Activated T-helper 1 cell treated with anti-CD3 and anti-CD28 coated beads, Interleukin-2, amount 50 U/mL, for 16 hours (primary cell): ENCODE measurements around the gene RASGRP3.
"Not testable (repeated sequence)": the region's sequence is repeated elsewhere in the genome, so short reads cannot be mapped to it uniquely, and the experiment has no call there.

Source experiments
- DNase-seq, 2 donors: peaks; one replicate each; pipeline ENCODE4 v3.0.0-alpha.2; 2020; ENCODE audit warnings: low read depth in 1 of 2, low spot score in 1 of 2

Gene RASGRP3

GRCh38 chr2:33453905-33454479 is 22.5 kb upstream of the RASGRP3 start:
- DNase-seq = no peak

- DNase-seq = no peak
Observed at GRCh38 chr2:33457556-33458247, 18.7 kb upstream of the RASGRP3 start.

- no peak for DNase-seq
Observed at GRCh38 chr2:33458248-33458819, 18.1 kb upstream of the RASGRP3 start.

GRCh38 chr2:33459745-33460144 is 16.7 kb upstream of the RASGRP3 start:
- no peak for DNase-seq

GRCh38 chr2:33462512-33462911 is 13.9 kb upstream of the RASGRP3 start:
- DNase-seq = not testable (repeated sequence)

DNA sequence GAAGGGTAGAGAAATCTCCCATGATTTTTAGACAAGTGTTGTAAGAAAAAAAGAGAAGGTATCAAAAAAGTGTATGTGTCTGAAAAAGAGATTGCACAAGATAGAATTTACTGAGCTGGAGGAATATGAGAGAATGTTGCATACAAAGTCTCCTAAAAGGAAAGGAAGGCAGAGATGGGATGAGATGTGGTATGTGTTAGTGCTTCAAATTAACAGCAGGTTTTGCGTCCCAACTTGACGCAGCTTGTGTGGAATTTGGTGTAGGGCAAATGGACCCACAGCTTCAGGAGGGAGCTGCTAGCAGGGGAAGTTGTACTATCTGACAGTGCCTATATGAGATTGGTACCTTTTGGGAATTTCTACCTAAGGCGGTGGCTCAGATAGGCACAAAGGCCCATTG is 9.0 kb upstream of the RASGRP3 start:
- no peak for DNase-seq

DNA sequence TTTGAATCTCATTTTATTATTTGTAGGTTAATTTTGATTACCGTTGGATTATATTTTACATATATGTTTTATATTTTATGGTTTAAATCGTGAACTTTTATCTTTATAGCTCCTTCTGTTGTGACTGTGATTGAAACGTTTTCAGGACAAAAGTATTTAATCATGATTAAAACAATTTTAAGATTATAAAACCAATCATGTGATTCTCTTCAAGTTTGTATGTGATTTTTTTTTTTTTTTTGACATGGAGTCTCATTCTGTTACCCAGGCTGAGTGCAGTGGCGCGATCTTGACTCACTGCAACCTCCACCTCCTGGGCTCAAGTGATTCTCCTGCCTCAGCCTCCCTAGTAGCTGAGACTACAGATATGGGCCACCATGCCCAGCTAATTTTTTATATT is 7.2 kb upstream of the RASGRP3 start:
- no peak for DNase-seq

DNA sequence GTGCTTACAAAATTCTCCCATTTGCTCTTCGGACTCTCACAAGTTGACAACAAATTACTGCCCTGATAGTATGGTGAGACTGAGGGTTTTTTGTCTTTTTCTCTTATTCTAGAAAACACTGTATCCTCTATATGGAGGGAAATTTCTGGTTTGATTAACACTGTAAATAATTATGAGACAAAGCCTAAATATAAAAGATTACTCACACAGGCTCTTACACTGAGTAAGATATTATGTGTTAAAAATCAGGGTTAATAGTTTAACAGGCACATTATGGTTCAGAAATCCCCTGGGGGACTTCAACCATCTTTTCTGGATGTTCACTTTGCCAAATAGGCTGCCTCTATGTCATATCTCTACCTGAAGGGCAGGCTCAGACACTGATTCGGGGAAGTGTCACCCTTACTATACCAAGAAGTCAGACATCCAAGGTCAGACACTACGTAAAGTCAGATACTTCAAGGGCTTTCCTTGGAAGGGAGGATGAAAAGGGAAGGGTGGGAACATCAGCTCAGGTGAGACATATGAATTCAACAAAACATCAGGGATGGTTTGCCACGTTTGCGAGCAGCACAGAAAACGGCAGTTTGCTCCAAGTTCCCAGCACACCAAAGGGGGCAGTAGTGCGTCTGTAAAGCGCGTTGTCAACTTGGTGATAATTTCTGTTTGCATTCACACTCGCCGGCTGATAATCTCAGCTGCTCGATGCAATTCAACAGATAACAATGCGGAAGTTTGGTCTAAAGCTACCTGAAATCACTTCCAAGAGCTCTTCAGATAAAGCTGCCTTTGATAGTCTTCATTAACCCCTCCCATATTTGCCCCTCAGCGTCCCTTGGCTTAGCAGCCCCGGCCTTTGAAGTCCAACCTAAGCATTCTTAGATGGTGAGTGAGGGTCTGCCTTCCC is 972 bp upstream of the RASGRP3 start:
- peak; percentile 51 to 52 for DNase-seq

DNA sequence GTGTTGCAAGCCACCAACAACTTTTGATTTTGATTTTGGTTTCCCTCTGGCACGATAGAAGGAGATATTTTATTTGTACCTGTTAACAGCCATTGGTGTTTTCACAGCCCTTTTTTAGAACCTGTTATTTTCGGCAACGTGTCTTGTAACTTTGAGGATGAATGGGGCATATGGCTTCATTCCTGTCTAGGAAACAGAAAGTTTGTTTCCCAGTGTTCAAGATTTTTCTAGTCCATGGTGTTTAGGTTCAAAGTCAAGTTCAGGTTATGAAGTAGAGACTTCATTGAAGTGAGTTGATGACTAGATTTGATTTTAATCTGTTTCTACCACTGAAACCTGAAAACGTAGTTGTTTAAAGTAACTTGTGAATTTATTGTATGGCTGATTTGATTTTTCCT is 343 bp downstream of the RASGRP3 start:
- no peak for DNase-seq

DNA sequence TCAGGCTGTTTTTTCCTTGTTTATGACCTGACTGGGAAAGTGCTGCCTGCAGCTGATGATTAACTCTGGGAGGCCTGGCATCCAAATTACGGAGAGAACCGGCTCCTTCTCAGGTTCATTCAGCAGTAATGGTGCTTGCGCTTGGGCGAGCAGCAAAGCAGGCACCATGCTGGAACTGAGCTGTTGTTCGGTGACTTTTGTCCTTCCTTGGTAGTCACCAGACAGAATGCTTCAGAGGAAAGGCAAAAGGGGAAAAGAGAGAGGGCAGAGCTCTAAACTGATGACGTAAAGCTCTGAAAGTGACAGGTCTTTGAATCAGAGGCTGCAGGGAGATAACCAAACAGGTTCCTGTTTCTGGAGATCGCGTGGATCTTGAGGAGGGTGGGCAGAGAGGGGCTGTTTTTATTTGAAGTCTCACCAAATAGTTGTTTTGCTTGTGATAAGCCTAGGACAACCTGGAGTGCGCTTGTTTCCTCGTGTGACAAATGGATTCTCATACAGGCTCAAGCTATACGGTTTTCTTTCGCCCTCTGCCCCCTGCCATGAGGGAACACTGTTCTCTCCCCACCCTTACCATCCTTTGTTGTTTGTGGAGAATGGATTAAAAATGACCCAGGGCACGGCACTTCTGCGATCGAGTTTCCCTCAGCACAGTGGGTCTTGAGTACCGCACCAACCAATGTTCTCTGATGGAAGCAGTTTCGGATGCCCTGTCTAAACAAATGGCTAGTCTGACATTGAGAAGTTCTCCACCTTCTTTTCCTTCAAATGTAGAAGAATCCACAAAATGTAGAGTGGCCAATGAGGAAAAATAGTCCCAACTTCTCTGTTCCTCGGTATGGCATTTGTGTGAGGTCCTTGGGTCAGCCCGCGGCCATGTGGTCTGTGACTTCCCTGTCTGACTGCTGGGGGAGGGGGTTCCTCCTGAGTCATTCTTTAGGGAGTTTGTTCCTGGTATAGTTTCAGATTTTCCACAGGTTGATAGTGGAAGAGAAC is 1.3 kb downstream of the RASGRP3 start:
- no peak for DNase-seq

DNA sequence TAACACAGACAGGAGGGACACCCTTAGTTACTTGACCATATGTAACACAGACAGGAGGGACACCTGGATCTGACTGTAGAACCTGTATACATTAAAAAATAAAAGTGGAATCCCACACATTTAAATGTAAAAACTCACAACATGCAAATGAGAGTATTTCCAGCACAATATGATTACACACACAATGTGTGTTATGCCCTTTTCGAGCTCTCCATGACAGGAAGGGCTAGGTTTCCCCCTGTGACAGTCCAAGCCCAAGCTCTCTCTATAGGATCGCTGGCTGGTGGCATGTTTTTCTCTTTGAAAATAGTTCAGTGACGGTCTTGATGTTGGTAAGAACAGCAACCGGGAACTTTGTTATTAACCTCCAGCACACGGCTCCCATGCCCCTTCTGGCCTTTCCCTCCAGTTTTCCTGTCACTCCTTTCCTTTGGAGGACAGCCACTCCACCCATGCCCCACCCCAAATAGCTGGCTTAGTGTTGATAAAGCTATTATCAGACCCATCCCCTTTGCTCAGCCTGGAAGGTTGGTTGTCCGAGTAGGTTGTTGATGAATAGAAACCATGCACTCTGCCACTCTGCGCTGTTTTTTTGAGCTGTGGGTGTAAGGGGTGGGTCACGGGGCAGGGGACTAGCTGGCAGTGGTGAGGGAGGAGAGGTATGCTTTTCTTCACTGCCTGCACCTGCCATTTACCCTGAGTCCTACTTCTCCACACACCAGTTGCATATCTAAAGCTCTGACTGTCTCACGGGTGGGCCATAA is 2.7 kb downstream of the RASGRP3 start:
- no peak for DNase-seq

DNA sequence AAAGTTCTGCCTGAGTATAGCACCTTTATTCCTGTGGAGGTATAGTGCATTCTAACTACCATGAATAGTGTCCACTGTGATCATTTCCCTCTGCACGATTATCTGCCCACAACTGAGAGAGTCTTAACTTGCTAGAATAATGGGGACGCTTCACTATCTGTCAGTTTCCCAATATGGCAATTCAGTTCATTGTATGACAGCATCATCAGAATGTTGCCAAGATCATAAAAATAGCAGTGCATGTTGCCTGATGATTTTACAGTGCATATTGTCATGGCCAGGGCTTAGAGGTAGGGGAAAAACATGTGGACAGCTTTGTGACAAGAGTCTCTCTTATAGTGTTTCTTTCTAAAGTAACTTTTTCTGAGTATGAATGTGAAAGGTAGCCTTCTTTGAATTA is 6.1 kb downstream of the RASGRP3 start:
- DNase-seq = no peak

DNA sequence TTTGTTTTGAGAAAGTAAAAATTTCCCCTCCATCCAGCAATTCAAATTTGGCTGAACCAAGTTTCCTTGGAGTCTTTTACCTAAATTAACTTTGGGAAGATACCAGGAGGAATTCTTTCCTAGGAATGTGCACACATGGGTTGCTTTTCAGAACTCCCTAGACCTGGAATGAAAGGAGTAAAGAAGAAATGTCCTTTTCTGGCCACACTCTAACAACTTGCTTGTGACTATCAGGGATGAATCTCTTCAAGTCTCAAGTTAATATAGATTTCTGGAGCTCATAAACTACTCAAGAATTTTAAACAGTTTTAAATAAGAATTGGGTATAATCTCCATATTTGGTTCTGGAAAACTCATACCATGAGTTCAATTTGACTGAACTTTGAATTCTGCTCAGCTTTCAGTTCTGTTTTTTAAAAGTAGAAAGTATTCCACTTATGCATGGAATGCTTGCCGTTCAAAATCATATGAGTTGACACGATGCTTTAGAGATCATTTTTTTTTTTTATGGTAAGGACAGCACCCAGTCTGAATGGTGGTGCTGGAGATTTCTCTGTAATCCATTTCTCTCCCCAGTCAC is 7.7 kb downstream of the RASGRP3 start:
- DNase-seq = no peak

DNA sequence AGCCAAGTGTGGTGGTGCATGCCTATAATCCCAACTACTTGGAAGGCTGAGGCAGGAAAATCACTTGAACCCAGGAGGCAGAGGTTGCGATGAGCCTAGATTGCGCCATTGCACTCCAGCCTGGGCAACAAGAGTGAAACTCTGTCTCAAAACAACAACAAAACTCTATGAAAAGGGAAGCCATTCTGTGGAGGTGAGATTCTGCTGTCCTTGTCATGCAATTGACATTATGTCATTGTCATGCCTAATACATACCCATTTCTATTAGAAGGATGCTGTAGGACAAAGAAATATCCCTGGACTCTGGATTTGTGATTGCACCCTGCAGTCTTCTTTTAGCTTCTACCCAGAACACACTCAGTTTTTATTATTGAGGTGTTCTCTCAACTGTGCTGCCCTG is 8.6 kb downstream of the RASGRP3 start:
- no peak for DNase-seq

DNA sequence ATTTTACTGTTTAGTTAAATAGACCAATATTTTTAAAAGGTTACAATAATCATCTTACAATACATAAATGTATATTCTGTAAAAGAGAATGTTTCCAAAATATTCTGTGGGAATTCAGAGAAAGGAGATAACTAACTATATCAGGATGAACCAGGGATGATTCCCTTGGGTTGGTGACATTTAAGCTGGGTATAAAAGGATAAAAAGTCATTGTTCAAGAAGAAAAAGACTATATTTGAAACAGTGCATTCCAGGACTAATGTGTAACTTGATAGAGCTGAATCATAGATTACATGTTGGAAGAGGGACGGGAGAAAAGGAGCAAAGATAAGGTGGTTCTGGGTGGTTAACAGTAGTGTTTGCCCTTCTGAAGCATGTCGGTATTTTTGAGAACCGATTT is 10.1 kb downstream of the RASGRP3 start:
- no peak for DNase-seq

DNA sequence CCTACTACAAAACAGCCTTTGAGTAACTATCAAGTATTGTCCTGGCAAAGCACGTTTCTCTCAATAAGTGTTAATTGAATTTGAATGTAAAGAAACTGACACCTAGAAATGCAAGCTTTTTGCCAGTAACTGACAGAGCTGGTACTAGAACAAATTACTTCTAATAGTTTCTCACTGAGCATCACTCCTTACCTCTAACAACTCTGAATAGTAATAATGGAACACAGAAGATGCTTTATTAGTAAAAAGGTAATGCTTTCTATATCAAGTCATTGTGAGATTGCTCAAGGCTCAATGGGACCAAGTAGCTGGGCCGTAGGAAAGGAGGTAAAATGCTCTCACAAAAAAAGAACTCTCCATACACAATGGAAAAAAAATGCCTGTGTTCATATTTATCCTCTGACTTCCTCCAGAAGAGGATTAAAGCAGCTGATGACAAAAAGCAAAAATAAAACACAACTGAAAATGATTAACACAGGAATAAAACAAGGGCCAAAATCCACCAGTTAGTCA is 11.8 kb downstream of the RASGRP3 start:
- DNase-seq = no peak

DNA sequence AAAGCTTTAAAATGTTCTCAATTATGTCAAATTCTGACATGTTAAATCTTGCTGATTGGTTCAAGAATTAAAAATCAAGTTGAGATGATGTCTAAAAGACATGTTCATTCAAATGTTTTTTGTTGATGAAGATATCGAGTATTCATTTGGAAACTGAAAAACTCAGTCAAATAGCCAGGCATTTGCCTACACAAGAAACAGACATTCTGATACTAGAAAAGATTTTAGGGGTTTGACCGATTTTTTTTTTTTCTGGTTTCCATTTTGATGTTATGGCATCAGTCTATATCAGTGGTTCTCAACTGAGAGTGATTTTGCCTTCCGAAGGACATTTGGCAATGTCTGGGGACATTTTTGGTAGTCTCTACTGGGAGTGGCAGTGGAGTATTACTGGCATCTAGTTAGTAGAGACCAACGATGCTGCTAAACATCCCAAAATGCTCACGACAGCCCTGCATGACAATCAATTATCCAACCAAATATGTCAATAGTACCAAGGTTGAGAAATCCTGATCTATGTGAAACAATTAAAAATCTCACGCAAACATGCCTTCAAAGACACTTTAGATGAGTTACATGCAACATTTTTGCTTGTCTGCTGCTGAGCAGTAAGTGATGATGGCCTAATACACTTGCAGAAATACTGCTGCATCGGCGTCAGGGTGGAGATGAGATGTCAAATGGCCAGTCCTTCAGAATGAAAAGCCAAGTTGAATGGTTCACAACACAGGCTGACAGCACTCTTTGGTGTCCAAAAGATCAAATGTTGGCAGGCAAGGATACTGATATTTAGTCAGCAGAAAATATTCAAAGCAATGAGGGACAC is 12.5 kb downstream of the RASGRP3 start:
- no peak for DNase-seq

DNA sequence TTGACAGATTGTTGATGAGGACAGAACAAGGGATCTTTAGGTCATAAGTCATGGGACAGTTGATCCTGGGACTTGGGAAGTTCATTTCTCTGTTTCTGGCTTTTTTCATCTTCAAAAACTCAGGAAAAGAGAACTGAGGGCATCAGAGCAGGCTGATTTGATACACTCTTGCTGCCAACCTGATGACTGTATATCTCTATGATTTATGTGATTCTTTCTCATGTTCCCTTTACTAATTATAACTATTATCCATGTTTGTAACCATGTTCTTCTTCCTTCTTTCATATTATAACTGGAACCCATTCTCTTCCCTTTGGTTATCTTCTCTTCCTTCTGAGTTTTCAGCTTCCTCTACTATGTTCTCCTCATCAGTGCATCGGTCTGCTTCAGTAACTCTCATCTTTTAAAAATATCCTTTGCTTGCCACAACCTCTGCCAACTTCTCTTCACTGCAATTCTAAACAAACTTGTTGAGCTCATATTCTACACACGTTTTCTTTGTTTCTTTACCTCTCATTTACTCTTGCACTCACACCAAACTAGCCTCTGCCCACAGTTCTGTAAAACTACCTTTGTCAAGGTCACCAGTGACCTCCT is 13.5 kb downstream of the RASGRP3 start:
- no peak for DNase-seq
